NK-92 treated with Interleukin-12 subunit alpha and Interleukin-12 subunit beta, amount 100 ng/mL, for 24 hours (cell line): Measurements from ENCODE around the gene ASB2.

ENCODE experiments used
- DNase-seq: peaks from one replicate; lab custom pipeline; 2025; lab: John Stamatoyannopoulos, UW

Gene ASB2

GRCh38 chr14:93929048-93929535, 47.3 kb downstream of the ASB2 start:
- no peak for DNase-seq

GRCh38 chr14:93928184-93929047, 48.0 kb downstream of the ASB2 start:
- DNase-seq = no peak

- no peak for DNase-seq
Measured at GRCh38 chr14:93927800-93928145, 48.6 kb downstream of the ASB2 start.

- DNase-seq = no peak
Measured at GRCh38 chr14:93926873-93927799, 49.2 kb downstream of the ASB2 start, which contains the start of gene FAM181A. TSS of gene FAM181A (plus strand) at chr14:93927344. CDS start at chr14:93928286, 942 bp downstream.

- DNase-seq = no peak
Measured at GRCh38 chr14:93926245-93926872, 50.0 kb downstream of the ASB2 start.

GRCh38 chr14:93925374-93925895, 50.9 kb downstream of the ASB2 start:
- DNase-seq = no peak

- DNase-seq = no peak
Measured at GRCh38 chr14:93924592-93925355, 51.6 kb downstream of the ASB2 start.

GRCh38 chr14:93923626-93924025, 52.7 kb downstream of the ASB2 start:
- no peak for DNase-seq

- no peak for DNase-seq
Measured at GRCh38 chr14:93921001-93921806, 55.2 kb downstream of the ASB2 start.

- DNase-seq = no peak
Measured at GRCh38 chr14:93917141-93917540, 59.2 kb downstream of the ASB2 start.

GRCh38 chr14:93916498-93916897, 59.9 kb downstream of the ASB2 start:
- no peak for DNase-seq

- no peak for DNase-seq
Measured at GRCh38 chr14:93915800-93916199, 60.6 kb downstream of the ASB2 start.

- no peak for DNase-seq
Measured at GRCh38 chr14:93915070-93915705, 61.2 kb downstream of the ASB2 start.

GRCh38 chr14:93914278-93914677, 62.1 kb downstream of the ASB2 start:
- no peak for DNase-seq

- no peak for DNase-seq
Measured at GRCh38 chr14:93912782-93913181, 63.6 kb downstream of the ASB2 start.

GRCh38 chr14:93911975-93912615, 64.3 kb downstream of the ASB2 start:
- DNase-seq = no peak

- no peak for DNase-seq
Measured at GRCh38 chr14:93909429-93910128, 66.8 kb downstream of the ASB2 start.
